ENCODE results near the gene MTHFS.

MTHFS gene

DNA sequence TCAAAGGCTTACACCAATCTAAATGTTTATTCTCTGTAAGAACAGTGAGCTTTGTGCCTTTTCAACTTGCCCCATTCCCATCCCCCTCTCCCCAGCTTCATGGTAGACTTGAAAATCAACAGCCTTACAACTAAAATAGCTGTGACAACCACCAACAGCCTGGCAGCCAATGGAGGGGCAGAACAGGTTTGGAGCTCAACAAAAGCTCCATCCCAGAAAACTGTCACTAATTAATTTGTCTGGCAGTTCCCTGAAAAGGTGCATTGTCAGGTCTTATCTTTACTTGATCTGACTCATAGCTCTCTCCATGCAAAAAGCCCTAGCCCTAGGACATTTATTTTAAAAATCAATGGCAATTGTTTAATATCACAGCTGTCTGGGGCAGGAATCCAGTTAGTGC, 22.6 kb downstream of the MTHFS start:
- no peak for DNase-seq

GRCh38 chr15:79872358-79873017, 24.3 kb downstream of the MTHFS start:
- no peak for DNase-seq

- no peak for DNase-seq
Measured at GRCh38 chr15:79868554-79868953, 28.3 kb downstream of the MTHFS start.

DNA sequence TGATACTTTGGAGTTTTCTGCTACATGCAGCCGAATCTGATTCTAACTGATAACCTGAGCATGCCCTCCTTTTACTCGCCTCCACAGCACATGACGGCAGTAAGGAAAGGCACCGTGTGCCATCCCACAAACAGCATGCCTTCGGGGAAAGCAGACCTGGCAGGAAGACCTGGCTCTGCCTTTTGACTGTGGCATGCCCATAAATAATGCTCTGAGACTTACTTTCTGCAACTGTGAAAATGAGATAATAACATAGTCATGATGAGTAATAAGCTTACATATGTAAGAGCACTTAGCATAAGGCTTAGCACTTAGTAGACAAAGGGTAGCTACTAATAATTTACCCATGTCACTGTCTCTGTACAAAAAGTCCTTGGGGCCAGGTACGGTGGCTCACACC, 32.9 kb downstream of the MTHFS start:
- peak; percentile 72 for DNase-seq

DNA sequence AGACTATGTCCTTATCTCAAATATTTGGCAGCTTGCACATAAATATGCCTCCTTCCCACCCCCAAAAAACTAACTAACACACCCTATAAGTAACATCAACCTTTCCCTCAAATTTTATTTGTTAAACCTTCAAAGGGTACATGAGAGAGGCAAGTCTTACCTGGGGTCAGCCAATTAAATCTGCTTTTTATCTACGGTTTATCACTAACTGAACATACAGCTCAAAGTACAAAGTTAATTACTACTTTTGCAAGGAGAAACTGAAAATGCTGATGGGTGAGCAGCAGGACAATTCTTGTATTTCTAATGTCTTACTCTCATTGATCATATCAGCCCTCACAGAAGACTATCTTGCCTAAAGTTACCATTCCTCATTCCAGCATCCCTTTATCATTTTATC, 34.6 kb downstream of the MTHFS start:
- no peak for DNase-seq

- DNase-seq = no peak
Measured at GRCh38 chr15:79860661-79861060, 36.2 kb downstream of the MTHFS start.

- DNase-seq = peak; percentile 7
Measured at GRCh38 chr15:79858469-79858868, 38.3 kb downstream of the MTHFS start.

- DNase-seq = peak; percentile 86
Measured at GRCh38 chr15:79853492-79854328, 43.1 kb downstream of the MTHFS start.

DNA sequence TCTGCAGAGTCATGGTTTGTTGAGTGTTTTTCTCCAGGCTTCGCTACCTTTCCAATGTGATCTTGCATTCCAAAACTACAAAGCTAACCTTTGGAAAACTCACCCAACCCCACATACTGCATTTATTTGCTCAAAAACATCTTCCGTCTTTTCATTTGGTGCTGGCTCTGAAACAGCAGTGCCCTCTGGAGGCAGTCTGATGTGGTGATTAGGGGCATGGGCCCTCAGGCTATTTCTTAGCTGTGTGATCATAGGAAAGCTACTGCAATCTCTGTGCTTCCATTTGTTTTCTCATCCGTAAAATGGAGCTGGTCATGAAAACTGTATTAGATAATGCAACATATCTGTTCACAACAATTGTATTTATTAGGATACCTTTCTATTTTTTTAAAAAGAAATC, 47.0 kb downstream of the MTHFS start:
- peak; percentile 36 for DNase-seq

DNA sequence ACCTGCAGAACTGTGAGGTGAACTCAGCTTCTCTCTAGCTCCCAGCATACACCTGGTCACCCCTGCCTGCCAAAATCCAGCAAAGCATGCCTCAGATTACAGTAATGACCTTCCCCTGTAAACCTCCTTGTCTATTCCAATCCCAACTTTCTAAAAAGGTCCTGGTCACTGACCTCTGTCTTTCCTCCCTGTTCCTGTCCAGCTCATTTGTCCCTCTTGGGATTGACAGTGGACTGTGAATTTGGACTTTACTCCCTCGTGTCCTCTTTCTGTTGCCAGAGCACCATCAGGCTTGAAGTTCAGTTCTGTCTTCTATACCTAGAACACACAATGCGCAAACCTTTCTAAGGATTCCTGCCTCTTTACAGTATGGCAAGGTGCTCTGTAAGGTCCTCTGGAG, 50.3 kb downstream of the MTHFS start:
- DNase-seq = no peak

GRCh38 chr15:79844221-79844620, 52.6 kb downstream of the MTHFS start:
- DNase-seq = peak; percentile 5

DNA sequence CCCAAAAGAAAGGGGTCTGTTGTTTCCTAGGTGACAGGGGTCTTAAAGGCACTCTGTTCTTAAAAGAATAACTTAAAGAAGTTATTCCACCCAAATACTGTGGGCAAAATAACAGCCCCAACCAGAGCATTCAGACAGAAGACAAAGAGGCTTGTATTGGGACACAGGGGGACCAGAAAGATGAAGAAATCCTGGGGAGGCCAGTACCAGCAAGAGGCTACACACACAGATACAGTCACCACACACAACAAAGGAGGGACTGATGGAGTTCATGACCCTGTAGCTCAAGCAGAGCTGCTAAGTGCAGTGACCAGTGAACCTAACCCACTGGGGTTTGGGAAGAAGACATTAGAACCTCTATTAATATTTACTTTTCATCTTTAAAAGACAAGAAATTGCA, 59.0 kb downstream of the MTHFS start:
- no peak for DNase-seq

DNA sequence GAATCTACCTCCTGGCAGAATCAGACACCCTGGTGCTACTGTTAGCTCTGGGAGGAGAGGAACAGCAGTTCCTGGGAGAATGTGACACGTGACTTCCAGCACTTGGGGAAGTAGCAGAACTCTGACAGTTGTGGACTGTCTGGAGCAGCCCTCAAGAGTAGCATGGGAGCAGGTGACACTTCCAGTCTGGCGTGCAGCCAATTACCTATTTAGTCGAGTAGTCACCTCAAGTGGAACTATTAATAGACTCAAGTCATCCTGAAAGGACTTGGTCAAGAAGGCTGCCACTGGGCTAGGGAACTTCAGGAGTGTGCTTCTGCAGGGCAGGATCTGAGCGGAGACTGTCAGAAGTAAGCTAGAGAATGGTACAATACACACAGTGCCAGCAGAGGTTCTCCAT, 62.3 kb downstream of the MTHFS start:
- no peak for DNase-seq

DNA sequence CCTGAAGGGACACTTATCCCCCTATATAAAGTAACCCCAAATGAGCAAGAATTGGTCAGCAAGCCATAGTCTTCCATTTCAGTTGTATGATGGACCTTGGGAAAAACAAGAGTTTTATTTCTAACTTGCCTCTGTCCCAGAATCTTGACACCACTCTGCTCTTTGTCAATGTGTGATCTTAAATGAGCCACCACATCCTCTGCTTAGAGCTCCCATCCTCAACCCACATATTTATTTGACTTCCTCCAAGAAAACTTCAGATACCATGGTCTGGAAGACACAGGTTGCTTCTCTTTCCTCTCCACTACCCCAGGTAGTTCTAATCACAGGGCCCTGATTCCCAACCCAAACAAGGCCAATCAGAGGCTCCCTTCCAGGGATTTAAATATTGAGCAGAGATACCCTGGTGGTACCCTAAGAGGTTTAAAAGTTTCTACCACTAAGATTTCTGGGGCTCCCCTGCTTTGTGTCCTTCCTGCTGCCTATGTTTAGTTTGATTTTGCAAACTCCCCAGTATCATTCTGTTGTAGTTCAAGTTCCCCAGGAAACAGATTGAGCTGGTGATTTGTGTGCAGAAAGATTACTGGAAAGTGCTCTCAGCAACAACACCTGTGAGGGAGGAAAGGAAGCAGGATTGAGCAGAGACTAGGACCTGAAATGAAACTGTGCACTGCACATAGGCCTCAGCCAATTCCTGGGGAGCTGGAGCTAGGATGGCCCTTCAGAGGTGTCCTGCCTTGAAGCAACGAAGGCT, 64.3 kb downstream of the MTHFS start:
- no peak for DNase-seq

- no peak for DNase-seq
Measured at GRCh38 chr15:79831604-79832003, 65.2 kb downstream of the MTHFS start.

DNA sequence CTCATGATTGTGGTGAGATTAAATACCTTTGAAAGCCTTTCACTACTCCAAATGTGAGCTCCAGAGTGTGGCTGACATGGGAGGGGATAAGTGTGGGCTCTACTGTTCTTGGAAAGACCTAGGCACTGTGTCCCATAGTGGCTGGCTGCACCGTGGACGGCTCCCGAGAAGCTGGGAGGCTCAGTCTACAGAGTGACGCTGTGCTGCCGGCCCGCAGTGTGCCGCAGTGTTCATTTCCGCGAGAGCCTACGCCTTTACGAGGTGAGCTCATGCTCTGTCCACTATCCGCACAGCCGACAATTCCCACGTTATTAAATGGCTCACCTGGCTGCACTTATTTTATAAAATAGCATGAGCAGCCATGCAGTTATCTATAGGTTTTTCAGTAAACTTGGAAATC, 66.9 kb downstream of the MTHFS start:
- DNase-seq = no peak

DNA sequence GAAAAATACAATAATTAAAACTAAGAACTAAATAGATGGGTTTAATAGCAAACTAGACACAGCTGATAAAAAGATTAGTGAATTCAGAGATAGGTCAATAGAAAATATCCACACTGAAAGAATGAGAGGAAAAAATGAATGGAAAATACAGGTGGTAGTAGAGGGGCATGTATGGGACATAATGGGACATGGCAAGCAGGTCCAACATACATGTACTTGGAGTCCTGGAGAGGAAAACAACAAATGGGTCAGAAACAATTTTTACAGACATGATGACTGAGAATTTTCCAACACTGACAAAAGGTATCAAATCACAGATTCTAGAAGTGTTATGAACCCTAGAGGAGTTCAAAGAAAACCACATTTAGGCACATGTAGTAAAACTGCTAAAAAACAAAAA, 68.4 kb downstream of the MTHFS start:
- DNase-seq = no peak

GRCh38 chr15:79826800-79827199, 70.0 kb downstream of the MTHFS start:
- DNase-seq = no peak

- no peak for DNase-seq
Measured at GRCh38 chr15:79824136-79824701, 72.6 kb downstream of the MTHFS start.

GRCh38 chr15:79820820-79821219, 76.0 kb downstream of the MTHFS start:
- DNase-seq = no peak

- no peak for DNase-seq
Measured at GRCh38 chr15:79820176-79820575, 76.6 kb downstream of the MTHFS start.

DNA sequence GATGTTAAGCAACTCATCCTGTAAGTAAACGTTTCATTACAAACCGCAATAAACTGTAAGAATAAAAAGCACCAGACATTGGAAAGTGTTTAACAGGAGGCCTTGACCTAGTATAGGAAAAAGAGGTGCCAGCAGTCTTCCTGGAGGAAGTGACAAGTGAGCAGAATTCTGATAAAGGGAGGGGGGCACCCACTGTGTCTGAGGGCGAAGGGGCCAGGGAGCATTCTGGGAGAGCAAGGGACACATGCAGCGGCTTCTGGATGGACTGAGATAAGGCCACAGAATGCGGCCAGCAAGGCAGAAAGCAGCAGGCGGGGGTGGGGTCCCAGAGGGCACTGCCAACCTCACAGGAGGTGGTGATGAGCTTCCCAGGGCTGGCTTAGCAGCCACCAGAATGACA, 80.2 kb downstream of the MTHFS start:
- DNase-seq = no peak

GRCh38 chr15:79815468-79815867, 81.3 kb downstream of the MTHFS start:
- no peak for DNase-seq

DNA sequence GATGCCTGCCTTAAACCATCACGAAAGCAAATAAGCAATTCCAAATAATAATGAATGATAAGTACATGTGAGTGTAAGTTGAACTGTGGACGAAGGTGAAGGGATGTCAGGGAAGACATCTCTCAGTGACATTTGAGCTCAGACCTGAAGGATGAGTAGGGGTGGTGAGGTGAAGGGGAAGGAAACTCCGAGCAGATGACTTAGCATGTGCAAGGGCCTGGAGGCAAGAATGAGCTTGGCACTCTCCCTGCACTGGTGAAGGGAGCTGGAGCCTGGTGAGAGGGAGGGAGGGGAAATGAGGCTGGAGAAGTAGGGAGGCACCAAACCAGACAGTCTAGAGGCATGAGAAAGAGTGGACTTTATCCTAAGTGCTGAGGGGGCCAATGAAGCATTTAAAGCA, 84.3 kb downstream of the MTHFS start:
- DNase-seq = no peak
